Measurements from ENCODE around the gene PLEKHN1.

The PLEKHN1 gene

DNA sequence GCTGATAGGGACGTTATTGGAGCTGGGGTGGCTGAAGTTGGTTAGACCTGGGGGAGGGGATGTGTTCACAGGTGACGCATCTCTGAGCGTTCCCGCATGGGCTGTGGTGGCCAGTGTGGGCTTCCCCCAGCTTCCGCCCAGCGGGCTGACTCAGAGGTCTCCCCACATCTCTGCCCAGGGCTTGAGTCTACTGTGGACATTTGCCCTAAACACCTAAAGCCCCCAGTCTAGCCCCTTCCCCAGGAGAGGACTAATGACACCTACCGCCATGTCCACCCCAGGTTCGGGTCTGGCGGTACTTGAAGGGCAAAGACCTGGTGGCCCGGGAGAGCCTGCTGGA lies 55.6 kb downstream of the PLEKHN1 start:
- no peak for DNase-seq

DNA sequence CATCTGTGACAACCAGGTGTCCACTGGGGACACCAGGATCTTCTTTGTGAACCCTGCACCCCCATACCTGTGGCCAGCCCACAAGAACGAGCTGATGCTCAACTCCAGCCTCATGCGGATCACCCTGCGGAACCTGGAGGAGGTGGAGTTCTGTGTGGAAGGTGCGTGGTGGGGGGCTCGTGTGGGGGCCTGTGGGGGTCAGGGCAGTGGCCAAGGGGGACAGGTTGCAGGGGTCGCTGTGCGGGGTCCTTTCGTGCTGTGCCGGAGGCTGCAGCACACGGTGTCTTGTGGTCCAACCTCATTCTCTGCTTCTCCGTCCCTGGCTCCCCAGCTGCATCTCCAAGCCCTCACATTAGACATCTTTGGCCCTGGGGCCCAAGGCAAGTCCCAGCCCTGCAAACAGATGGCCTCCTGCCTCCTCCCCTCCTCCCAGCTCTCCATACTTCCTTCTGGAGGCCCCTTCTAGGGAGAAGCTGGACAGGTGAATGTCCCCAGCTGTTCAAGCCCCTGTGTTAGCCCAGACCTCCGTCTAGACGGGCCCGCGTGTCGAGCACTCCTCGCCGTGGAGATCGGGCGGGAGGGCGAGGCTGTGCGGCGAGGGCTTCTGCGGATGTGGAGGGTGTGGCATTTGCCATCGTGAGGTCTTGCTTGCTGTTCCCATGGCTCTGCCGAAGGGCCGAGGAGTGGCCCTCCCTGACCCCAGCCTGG lies 56.2 kb downstream of the PLEKHN1 start:
- no peak for DNase-seq

DNA sequence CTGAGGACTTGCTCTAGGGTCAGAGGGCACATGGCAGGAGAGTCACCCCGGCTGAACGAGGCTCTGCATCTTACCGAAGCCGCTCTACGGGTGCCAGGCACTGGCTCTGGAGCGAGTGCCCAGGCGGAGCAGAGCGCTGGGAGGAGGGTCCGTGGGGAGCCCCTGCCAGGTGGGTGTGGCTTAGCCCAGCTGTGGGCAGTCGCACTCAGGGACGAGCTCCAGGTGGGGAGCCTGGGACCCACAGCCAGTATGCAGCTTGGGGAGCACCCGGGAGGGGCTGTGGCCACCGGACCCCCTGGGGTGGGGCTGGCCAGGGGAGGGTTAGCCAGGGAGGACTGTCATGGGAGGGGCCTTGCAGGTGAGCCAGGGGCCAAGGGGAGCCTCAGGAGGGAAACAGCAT lies 57.4 kb downstream of the PLEKHN1 start:
- DNase-seq, result peak in 2 of 58 donors; percentile 36 to 38

DNA sequence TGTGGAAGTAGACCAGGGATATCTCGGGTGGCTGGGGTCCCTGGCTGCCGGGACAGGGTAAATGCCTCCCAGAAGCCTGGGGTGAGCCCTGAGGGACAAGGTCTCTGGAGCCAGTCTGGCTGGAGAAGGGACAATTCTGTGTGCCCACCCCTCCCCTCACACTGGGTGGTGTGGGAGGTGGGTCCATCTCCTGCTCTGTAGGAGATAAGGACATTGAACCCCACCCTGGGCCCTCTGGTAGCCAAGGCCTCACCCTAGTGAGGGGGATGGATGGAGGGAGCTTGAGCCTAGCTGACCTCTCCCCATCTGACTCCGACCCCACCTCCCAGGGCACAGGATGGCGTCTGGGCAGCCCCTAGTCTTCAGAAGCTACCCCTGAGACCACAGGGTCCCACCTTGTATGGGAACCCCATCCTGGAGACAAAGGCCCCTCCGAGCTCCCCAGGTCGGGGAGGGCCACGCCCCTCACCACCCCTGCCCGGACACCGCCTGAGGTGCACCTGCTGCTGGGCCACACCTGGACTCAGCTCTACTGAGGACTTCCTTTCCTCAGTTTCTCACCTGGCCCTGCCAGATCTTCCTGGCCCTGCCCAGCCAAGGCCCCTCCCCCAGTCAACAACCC lies 58.0 kb downstream of the PLEKHN1 start:
- DNase-seq, result no peak

DNA sequence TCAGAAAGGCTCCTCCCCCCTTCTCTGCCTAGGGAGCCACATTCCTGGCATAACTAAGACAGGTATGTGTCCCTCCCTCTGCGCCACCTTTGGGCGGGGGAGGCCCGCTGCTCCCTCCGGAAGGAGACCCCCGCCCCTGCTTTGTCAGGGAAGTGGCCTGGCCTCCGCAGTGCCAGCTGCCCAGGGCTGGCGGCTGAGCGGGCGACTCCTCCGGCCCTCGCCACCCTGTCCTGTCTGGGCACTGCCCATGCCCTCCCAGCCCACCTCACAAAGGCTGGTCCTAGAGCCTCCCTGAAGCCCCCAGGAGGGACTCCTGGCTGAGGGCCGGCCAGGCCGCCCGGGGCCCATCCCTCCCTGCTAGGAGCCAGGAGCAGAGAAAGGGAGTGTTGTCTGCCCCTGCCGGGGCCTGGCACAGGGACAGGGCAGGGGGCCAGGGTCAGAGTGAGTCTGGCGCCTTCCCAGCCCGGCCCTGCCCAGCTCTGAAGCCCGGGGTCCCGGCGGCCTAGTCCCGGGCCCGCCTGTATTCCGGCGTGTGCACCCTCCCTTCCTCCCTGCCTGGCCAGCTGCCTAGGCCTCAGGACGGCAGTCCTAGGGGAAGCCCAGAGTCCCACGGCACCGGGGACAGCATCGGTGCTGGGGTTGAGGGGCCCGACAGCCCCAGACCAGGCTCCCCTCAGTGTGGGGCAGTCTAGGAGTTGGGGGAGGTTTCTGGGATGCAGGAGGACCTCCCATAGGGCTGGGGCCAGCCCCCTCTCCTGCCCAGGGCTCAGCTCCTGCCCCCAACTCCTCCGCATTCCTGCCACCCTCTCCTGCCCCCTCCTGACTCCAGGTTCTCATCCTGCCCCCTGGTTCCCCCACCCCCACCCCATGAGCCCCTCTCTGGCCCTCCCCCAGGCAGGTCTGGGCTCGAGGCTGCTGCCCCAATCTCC lies 58.8 kb downstream of the PLEKHN1 start:
- peak in 28 of 58 donors; percentile 19 to 72 (median 40) for DNase-seq
